HepG2 (cell line): Measurements from ENCODE around the gene DAAM2. TPM values are rescaled to one million over a fixed set of nuclear protein-coding genes. Genes with fewer than 3 reads are reported as not detected.

Experiments
- ATAC-seq: fragments of 200-7000 bp; cut with Tn5 transposase; 3 replicates; pipeline ENCODE4 v1.9.1; 2020; ENCODE audit warnings: mild to moderate bottlenecking, moderate library complexity
- BruUV-seq: library from RNA; stranded (reverse); fragments of 400-500 nt; replicated peaks from 2 replicates; lab custom pipeline; 2021; lab: Mats Ljungman, UMichigan
- CTCF ChIA-PET: fragments of 300-600 bp; formaldehyde crosslinking; extraction: SDS; loops from one replicate; lab custom pipeline; 2021; ENCODE audit warnings: low total read pairs, inconsistent platforms, low intra/inter-chr PET ratio; lab: Yijun Ruan, JAX
- POLR2A ChIA-PET: fragments of 350-600 bp; sonication (Branson Sonifier 250); formaldehyde crosslinking; loops from one replicate; lab custom pipeline; 2020; ENCODE audit warnings: antibody characterized with exemption, inconsistent platforms; lab: Yijun Ruan, JAX
- DNase-seq: peaks from one replicate; pipeline ENCODE4 v3.0.0-alpha.2; 2015; ENCODE audit warnings: low spot score
- FAIRE-seq: peaks from 3 replicates; lab custom pipeline; 2011; peaks lifted over from hg19 to GRCh38; lab: Jason Lieb, UNC
- H2AFZ ChIP-seq: one replicate; pipeline ENCODE4 v1.6.1; 2011; ENCODE audit warnings: low read length, inconsistent platforms
- H3K27ac ChIP-seq: fragments of 300-600 bp; 3 replicates; pipeline ENCODE4 v1.8.0; 2011; ENCODE audit warnings: mixed run types, mild to moderate bottlenecking, mixed read lengths, low read length, inconsistent platforms; ENCODE audit not compliant: insufficient read depth; ENCODE audit errors: extremely low read length
- H3K27me3 ChIP-seq, 2 experiments: fragments of 200-600 bp in 1 of 2; 2 replicates in 1 of 2; 3 replicates in 1 of 2; pipeline versions ENCODE4 v1.6.0 to v1.8.0; 2011; ENCODE audit warnings: low read length in 2 of 2, mild to moderate bottlenecking in 2 of 2, moderate library complexity in 2 of 2, inconsistent platforms in 1 of 2; ENCODE audit not compliant: insufficient read depth in 2 of 2, control insufficient read depth in 1 of 2
- H3K36me3 ChIP-seq, 2 experiments: fragments of 200-600 bp in 1 of 2; replicated peaks in 1 of 2; 2 replicates in 1 of 2; 3 replicates in 1 of 2; pipeline versions ENCODE4 v1.5.1 to v1.8.0; 2011; ENCODE audit warnings: low read length in 2 of 2, inconsistent platforms in 1 of 2; ENCODE audit not compliant: insufficient read depth in 2 of 2, control insufficient read depth in 1 of 2
- H3K4me1 ChIP-seq: 2 replicates; pipeline ENCODE4 v1.5.1; 2012; ENCODE audit warnings: low read length, inconsistent platforms; ENCODE audit not compliant: insufficient read depth
- H3K4me2 ChIP-seq: 2 replicates; pipeline ENCODE4 v1.6.0; 2011; ENCODE audit warnings: low read depth, low read length, inconsistent platforms
- H3K4me3 ChIP-seq, 3 experiments: fragments of 200-600 bp in 1 of 3; sonication (generic), shearing (Covaris generic) in 1 of 3; replicated peaks in 1 of 3; 2 replicates each; pipeline ENCODE4 v1.5.1; 2011 to 2016; ENCODE audit warnings: low read length in 3 of 3, inconsistent platforms in 2 of 3, low read depth in 2 of 3, mild to moderate bottlenecking in 2 of 3, control low read depth in 1 of 3, mixed read lengths in 1 of 3; ENCODE audit not compliant: insufficient read depth in 1 of 3
- H3K79me2 ChIP-seq: one replicate; pipeline ENCODE4 v1.6.1; 2011; ENCODE audit warnings: low read length, inconsistent platforms; ENCODE audit not compliant: insufficient read depth
- H3K9ac ChIP-seq: 2 replicates; pipeline ENCODE4 v1.6.0; 2011; ENCODE audit warnings: mild to moderate bottlenecking, low read depth, low read length, inconsistent platforms; ENCODE audit not compliant: insufficient read depth
- H3K9me3 ChIP-seq: 2 replicates; pipeline ENCODE4 v1.5.1; 2012; ENCODE audit warnings: mild to moderate bottlenecking, low read length
- H4K20me1 ChIP-seq: 2 replicates; pipeline ENCODE4 v1.6.0; 2011; ENCODE audit warnings: inconsistent platforms, mild to moderate bottlenecking, low read length, moderate library complexity; ENCODE audit not compliant: insufficient read depth
- ATF3 ChIP-seq: sonication (generic); formaldehyde crosslinking; IDR thresholded peaks from 2 replicates; pipeline ENCODE4 v1.4.0; 2020; ENCODE audit warnings: missing genetic modification reagents
- HOXA7 ChIP-seq: sonication (generic); formaldehyde crosslinking; IDR thresholded peaks from 2 replicates; pipeline ENCODE4 v1.8.1; 2022; ENCODE audit warnings: mild to moderate bottlenecking, missing genetic modification reagents, moderate library complexity
- LCORL ChIP-seq, 2 experiments: fragments of 450-650 bp in 1 of 2; sonication (generic) in 1 of 2; formaldehyde crosslinking in 1 of 2; IDR thresholded peaks; 2 replicates each; pipeline versions ENCODE4 v1.5.0 to v1.6.1; 2017 to 2020; ENCODE audit warnings: antibody characterized with exemption in 1 of 2, missing genetic modification reagents in 1 of 2
- MED1 ChIP-seq: sonication (generic); formaldehyde crosslinking; IDR thresholded peaks from 2 replicates; pipeline ENCODE4 v1.4.0; 2020; ENCODE audit warnings: missing genetic modification reagents
- POLR2AphosphoS5 ChIP-seq: IDR thresholded peaks from 2 replicates; pipeline ENCODE4 v1.6.1; 2012; ENCODE audit warnings: low read depth, low read length
- RFXANK ChIP-seq: IDR thresholded peaks from 2 replicates; pipeline ENCODE4 v1.6.1; 2016
- SOX13 ChIP-seq, 3 experiments: fragments of 450-650 bp in 1 of 3; sonication (generic) in 1 of 3; formaldehyde crosslinking in 1 of 3; IDR thresholded peaks in 2 of 3; conservative IDR thresholded peaks in 1 of 3; 2 replicates each; pipeline versions ENCODE4 v1.5.0 to v1.6.1; 2016 to 2020; ENCODE audit warnings: antibody characterized with exemption in 1 of 3, mild to moderate bottlenecking in 1 of 3, missing compliant biosample characterization in 1 of 3, missing genetic modification reagents in 1 of 3, moderate library complexity in 1 of 3
- STAG1 ChIP-seq: sonication (generic); formaldehyde crosslinking; IDR thresholded peaks from 2 replicates; pipeline ENCODE4 v1.4.0; 2020; ENCODE audit warnings: missing genetic modification reagents
- ZNF569 ChIP-seq: sonication (generic); formaldehyde crosslinking; IDR thresholded peaks from 2 replicates; pipeline ENCODE4 v1.5.0; 2020; ENCODE audit warnings: mild to moderate bottlenecking, missing genetic modification reagents, moderate library complexity, borderline replicate concordance
- ZNF761 ChIP-seq: sonication (generic); formaldehyde crosslinking; conservative IDR thresholded peaks from 2 replicates; pipeline ENCODE4 v1.4.0; 2020; ENCODE audit warnings: mild to moderate bottlenecking, missing genetic modification reagents
- ZSCAN20 ChIP-seq: sonication (generic); formaldehyde crosslinking; IDR thresholded peaks from 2 replicates; pipeline ENCODE4 v1.4.0; 2020; ENCODE audit warnings: missing genetic modification reagents, mild to moderate bottlenecking, borderline replicate concordance
- ZXDC ChIP-seq: sonication (generic); formaldehyde crosslinking; IDR thresholded peaks from 2 replicates; pipeline ENCODE4 v1.5.0; 2020; ENCODE audit warnings: mild to moderate bottlenecking, missing genetic modification reagents
- WGBS: methylation state at CpG from one replicate; pipeline ENCODE4 v1.1.6; 2017; ENCODE audit warnings: low lambda C conversion rate; 5-methylcytosine and 5-hydroxymethylcytosine counted together
- in situ Hi-C: cut with HindIII; loops from 2 replicates; pipeline ENCODE4 v1.10.0; 2017; ENCODE audit warnings: low pct_unique_long_range_greater_than_20kb; ENCODE audit not compliant: extremely low pct_ligation_motif_present
- intact Hi-C: fragments of 100-400 bp; cut with micrococcal nuclease; formaldehyde crosslinking; loops from one replicate; pipeline ENCODE4 v1.10.0; 2022; ENCODE audit not compliant: unreplicated experiment
- polyA plus RNA-seq, 8 experiments: library from polyadenylated mRNA; depleted of rRNA in 3 of 8; stranded (reverse) in 7 of 8; unstranded in 1 of 8; fragments of >200 nt; fragmentation: Illumina TruSeq in 4 of 8; extraction: Trizol in 4 of 8; gene quantifications; 2 replicates each; pipeline versions ENCODE4 v1.2.1 to v1.2.3, GENCODE V29; 2011 to 2016; ENCODE audit warnings: low read depth in 4 of 8, missing spikeins in 1 of 8, mixed read lengths in 1 of 8; ENCODE audit not compliant: insufficient read depth in 1 of 8
- total RNA-seq, 5 experiments: library from RNA; depleted of rRNA; stranded (reverse); fragments of >200 nt; fragmentation: Illumina TruSeq; extraction: Trizol; gene quantifications; 2 replicates each; pipeline ENCODE4 v1.2.3, GENCODE V29; 2016; ENCODE audit warnings: low read depth in 1 of 5
- TF ChIP-seq, protein P1 (sequence below): sonication (generic); formaldehyde crosslinking; IDR thresholded peaks from 2 replicates; pipeline ENCODE4 v1.8.0; 2022; ENCODE audit warnings: missing genetic modification reagents, mild to moderate bottlenecking, inconsistent platforms, borderline replicate concordance
- TF ChIP-seq, protein P2 (sequence below), 2 experiments: sonication (generic) in 1 of 2; formaldehyde crosslinking in 1 of 2; IDR thresholded peaks; 2 replicates each; pipeline versions ENCODE4 v1.4.0 to v1.6.1; 2016 to 2020; ENCODE audit warnings: borderline replicate concordance in 1 of 2, low read depth in 1 of 2, mild to moderate bottlenecking in 1 of 2, missing genetic modification reagents in 1 of 2

DAAM2 gene
- total and polyA plus RNA-seq, 2 of the 13 experiments (the other 11 are each of a cell fraction or from before 2014, with no cell fraction given): 0.01 TPM; not detected in 1

- Histone ChIP-seq H3K9ac (no peak overlapping the region), H3K4me1 (no peaks in the 10 kb centered on the region), H2AFZ (no peak overlapping the region), H3K79me2 (no peaks in the 10 kb centered on the region), H3K27ac (no peak overlapping the region), H3K9me3 (no peaks in the 10 kb centered on the region), H4K20me1 (no peaks in the 10 kb centered on the region), H3K27me3 (no peaks in the 10 kb centered on the region; a peak in 1 of 5 replicates), H3K36me3 (no peaks in the 10 kb centered on the region), H3K4me2 (no peak overlapping the region), H3K4me3 (no peak overlapping the region)
- 15% methylated on average over 9 of the region's 9 CpGs for WGBS
- ChIA-PET POLR2A (no interaction called here), CTCF (no interaction called here)
- ATAC-seq (no peak), FAIRE-seq (no peak), DNase-seq (no peak)
- intact Hi-C loops: no loop called here
- in situ Hi-C loops: no loop called here
- no TSS peak for BruUV-seq
- no peak for TF ChIP-seq RFXANK
- no peak for TF ChIP-seq ZNF569
- no peak for TF ChIP-seq STAG1 (CRISPR knock-in tag)
- no peak for TF ChIP-seq ZXDC (CRISPR knock-in tag)
- TF ChIP-seq SOX13 (IDR thresholded peaks at IDR 0.05): no peak
- no peak for TF ChIP-seq SOX13 (CRISPR knock-in tag; conservative IDR thresholded peaks at IDR 0.05 in 1 of 2, IDR thresholded peaks at IDR 0.05 in 1 of 2)
- TF ChIP-seq, protein P1, sequence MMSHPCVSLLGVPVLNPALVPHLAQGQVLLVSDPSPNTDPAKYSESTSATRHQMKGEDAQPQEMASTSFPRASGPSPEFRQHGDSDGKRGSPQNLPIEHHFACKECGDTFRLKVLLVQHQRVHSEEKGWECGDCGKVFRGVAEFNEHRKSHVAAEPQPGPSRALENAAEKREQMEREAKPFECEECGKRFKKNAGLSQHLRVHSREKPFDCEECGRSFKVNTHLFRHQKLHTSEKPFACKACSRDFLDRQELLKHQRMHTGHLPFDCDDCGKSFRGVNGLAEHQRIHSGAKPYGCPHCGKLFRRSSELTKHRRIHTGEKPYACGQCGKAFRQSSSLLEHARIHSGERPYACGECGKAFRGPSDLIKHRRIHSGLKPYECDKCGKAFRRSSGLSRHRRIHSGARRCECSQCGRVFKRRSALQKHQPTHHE (CRISPR knock-in tag): no peak
- TF ChIP-seq POLR2AphosphoS5: no peak
- no peak for TF ChIP-seq ZNF761
- TF ChIP-seq HOXA7 (CRISPR knock-in tag): no peak
- TF ChIP-seq, protein P2, sequence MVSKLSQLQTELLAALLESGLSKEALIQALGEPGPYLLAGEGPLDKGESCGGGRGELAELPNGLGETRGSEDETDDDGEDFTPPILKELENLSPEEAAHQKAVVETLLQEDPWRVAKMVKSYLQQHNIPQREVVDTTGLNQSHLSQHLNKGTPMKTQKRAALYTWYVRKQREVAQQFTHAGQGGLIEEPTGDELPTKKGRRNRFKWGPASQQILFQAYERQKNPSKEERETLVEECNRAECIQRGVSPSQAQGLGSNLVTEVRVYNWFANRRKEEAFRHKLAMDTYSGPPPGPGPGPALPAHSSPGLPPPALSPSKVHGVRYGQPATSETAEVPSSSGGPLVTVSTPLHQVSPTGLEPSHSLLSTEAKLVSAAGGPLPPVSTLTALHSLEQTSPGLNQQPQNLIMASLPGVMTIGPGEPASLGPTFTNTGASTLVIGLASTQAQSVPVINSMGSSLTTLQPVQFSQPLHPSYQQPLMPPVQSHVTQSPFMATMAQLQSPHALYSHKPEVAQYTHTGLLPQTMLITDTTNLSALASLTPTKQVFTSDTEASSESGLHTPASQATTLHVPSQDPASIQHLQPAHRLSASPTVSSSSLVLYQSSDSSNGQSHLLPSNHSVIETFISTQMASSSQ (IDR thresholded peaks at IDR 0.05; ENCODE audit: low read depth): no peak
- TF ChIP-seq, protein P2 (CRISPR knock-in tag; IDR thresholded peaks at IDR 0.05; ENCODE audit: borderline replicate concordance): no peak
- no peak for TF ChIP-seq ATF3 (CRISPR knock-in tag)
- TF ChIP-seq MED1: no peak
- no peak for TF ChIP-seq ZSCAN20 (CRISPR knock-in tag)
- TF ChIP-seq LCORL (IDR thresholded peaks at IDR 0.05): no peak
- no peak for TF ChIP-seq LCORL (CRISPR knock-in tag; IDR thresholded peaks at IDR 0.05)
Measured at GRCh38 chr6:39812853-39813533, 20.8 kb downstream of the DAAM2 start.
